Endodermal cell (in vitro differentiated cells): ENCODE data around the gene PRCD. TPM values are rescaled to one million over a fixed set of nuclear protein-coding genes. Genes with fewer than 3 reads are reported as not detected.
"Not testable (repeated sequence)": the region's sequence is repeated elsewhere in the genome, so short reads cannot be mapped to it uniquely, and the experiment has no call there.

ENCODE experiments used
- DNase-seq: peaks from one replicate; pipeline ENCODE4 v3.0.0-alpha.2; 2017
- H3K27ac ChIP-seq: 2 replicates; pipeline ENCODE4 v1.5.1; 2013; ENCODE audit warnings: mild to moderate bottlenecking, low read depth, low read length, moderate library complexity
- H3K27me3 ChIP-seq: 2 replicates; pipeline ENCODE4 v1.6.1; 2013; ENCODE audit warnings: mild to moderate bottlenecking, low read length, moderate library complexity; ENCODE audit not compliant: insufficient read depth, control insufficient read depth, poor library complexity, severe bottlenecking
- H3K36me3 ChIP-seq: 2 replicates; pipeline ENCODE4 v1.7.0; 2013; ENCODE audit warnings: mild to moderate bottlenecking, low read length, moderate library complexity; ENCODE audit not compliant: control insufficient read depth, insufficient read depth
- H3K4me1 ChIP-seq: one replicate; pipeline ENCODE4 v1.7.0; 2013; ENCODE audit warnings: low read length; ENCODE audit not compliant: control insufficient read depth, insufficient read depth
- H3K4me3 ChIP-seq: 2 replicates; pipeline ENCODE4 v1.5.1; 2013; ENCODE audit warnings: mild to moderate bottlenecking, low read length, moderate library complexity
- H3K9ac ChIP-seq: 2 replicates; pipeline ENCODE4 v1.6.1; 2013; ENCODE audit warnings: mild to moderate bottlenecking, low read length, moderate library complexity; ENCODE audit not compliant: poor library complexity, severe bottlenecking; ENCODE audit errors: extremely low read depth
- H3K9me3 ChIP-seq: 2 replicates; pipeline ENCODE4 v1.6.1; 2013; ENCODE audit warnings: mild to moderate bottlenecking, low read length, moderate library complexity; ENCODE audit not compliant: control insufficient read depth
- H3K27ac Mint-ChIP-seq: 2 replicates; pipeline ENCODE4 v1.8.0; 2020; ENCODE audit warnings: mixed read lengths
- H3K27me3 Mint-ChIP-seq: 2 replicates; pipeline ENCODE4 v1.8.0; 2021; ENCODE audit warnings: mild to moderate bottlenecking, mixed read lengths; ENCODE audit not compliant: insufficient read depth
- H3K36me3 Mint-ChIP-seq: 2 replicates; pipeline ENCODE4 v1.8.0; 2020; ENCODE audit warnings: low read depth, mixed read lengths
- H3K4me1 Mint-ChIP-seq: 2 replicates; pipeline ENCODE4 v1.8.0; 2020; ENCODE audit warnings: mixed read lengths
- H3K4me3 Mint-ChIP-seq: 2 replicates; pipeline ENCODE4 v1.8.0; 2020; ENCODE audit warnings: mild to moderate bottlenecking, moderate library complexity, mixed read lengths
- H3K9me3 Mint-ChIP-seq: 2 replicates; pipeline ENCODE4 v1.8.0; 2020; ENCODE audit warnings: mild to moderate bottlenecking, mixed read lengths
- CTCF ChIP-seq: fragments of 200-600 bp; sonication (generic); conservative IDR thresholded peaks from 2 replicates; pipeline ENCODE4 v1.5.0; 2021; ENCODE audit warnings: antibody characterized with exemption, mild to moderate bottlenecking
- WGBS, 2 experiments: methylation state at CpG; one replicate each; pipeline versions ENCODE4 v1.1.5 to v1.1.7; 2013; ENCODE audit warnings: missing lambda C conversion rate in 2 of 2, mixed read lengths in 1 of 2; ENCODE audit not compliant: insufficient coverage in 1 of 2, insufficient read length in 1 of 2; 5-methylcytosine and 5-hydroxymethylcytosine counted together
- total RNA-seq, 2 donors: library from RNA; stranded (reverse); fragmentation: NEBNext Ultra II Directional in 1 of 2; extraction: Animal tissue kit (Norgen Biotek cat#: 25700) in 1 of 2; gene quantifications; 2 replicates in 1 of 2; 3 replicates in 1 of 2; pipeline ENCODE4 v1.2.1, GENCODE V29; 2021

The PRCD gene
- total RNA-seq, 2 donors from 2014 or later = 3.2 to 4.8 TPM

- peak overlapping the region; percentile 96 for H3K4me3 ChIP-seq
- Mint-ChIP-seq H3K27ac (peak overlapping the region; percentile 92), H3K9me3 (no peaks in the 10 kb centered on the region), H3K4me1 (peaks cover 21% of the 10 kb centered on the region), H3K27me3 (no peaks in the 10 kb centered on the region), H3K36me3 (peaks cover 28% of the 10 kb centered on the region), H3K4me3 (peak overlapping the region; percentile 94)
- H3K9ac ChIP-seq = peak overlapping the region; percentile 64
- H3K4me1 ChIP-seq = peaks cover 5% of the 10 kb centered on the region
- no peak for TF ChIP-seq CTCF
- no peak overlapping the region for H3K27ac ChIP-seq
- H3K9me3 ChIP-seq = no peaks in the 10 kb centered on the region
- no peaks in the 10 kb centered on the region for H3K27me3 ChIP-seq
- H3K36me3 ChIP-seq = peaks cover 27% of the 10 kb centered on the region
- 47 to 69% methylated on average over 20 to 30 of the region's 30 CpGs for WGBS, 2 experiments
- peak; percentile 52 for DNase-seq
These were observed 17.0 kb downstream of the PRCD start for GRCh38 chr17:76556765-76557367.

- no peaks in the 10 kb centered on the region for H3K9me3 ChIP-seq
- Mint-ChIP-seq H3K36me3 (peaks cover 32% of the 10 kb centered on the region), H3K4me1 (peaks cover 21% of the 10 kb centered on the region), H3K9me3 (no peaks in the 10 kb centered on the region), H3K27me3 (no peaks in the 10 kb centered on the region), H3K4me3 (peak overlapping the region; percentile 94), H3K27ac (peak overlapping the region; percentile 99)
- peaks cover 31% of the 10 kb centered on the region for H3K36me3 ChIP-seq
- H3K4me3 ChIP-seq = peak overlapping the region; percentile 96
- no peaks in the 10 kb centered on the region for H3K27me3 ChIP-seq
- peaks cover 5% of the 10 kb centered on the region for H3K4me1 ChIP-seq
- WGBS, 2 experiments = 1 to 3% methylated on average over 24 to 55 of the region's 55 CpGs
- TF ChIP-seq CTCF = peak; percentile 85
- H3K9ac ChIP-seq = peak overlapping the region; percentile 97
- H3K27ac ChIP-seq = peak overlapping the region; percentile 80
- DNase-seq = peak; percentile 100
These were observed 17.7 kb downstream of the PRCD start for GRCh38 chr17:76557368-76558197.

DNA sequence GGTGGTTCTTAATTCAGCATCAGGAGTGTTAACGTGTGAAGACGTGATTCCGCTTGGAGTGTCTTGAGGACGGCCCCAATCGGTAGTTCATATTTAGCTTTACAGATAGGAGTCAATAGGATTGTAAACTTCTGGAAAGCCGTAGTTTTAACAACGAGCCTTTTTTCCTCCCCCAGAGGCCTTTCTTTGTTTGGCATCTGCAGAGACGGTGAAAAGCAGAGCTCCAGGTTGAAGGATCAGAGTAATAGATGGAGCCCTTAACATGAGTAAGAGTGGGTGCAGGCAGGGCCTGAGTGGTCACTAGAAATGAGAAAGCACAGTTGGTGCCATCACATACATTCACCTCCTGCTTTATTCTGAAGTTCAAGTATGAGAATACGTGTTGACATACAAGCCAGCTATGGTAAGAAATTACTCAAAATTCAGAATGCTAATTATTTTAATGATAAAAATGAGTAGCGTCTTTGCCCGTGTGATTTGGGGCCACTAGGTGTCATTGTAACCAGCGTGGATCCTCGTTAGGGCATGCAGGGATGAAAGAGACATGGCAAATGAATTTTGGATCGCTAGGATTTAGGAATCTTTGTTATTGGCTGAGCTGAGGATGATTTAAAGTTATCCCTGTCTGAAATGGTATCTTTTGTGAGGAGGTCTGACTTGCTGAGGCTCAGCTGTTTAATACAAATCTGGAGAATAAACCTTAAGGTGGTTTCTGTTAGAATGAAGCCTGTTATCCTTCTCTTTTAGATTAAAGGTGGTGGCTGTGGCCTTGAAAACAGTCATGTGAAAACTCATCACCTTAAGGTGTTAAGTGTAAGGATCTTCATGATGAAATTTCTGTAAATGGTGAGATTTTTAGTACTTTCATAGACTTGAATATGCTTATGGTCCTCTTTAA, 18.6 kb downstream of the PRCD start:
- no peaks in the 10 kb centered on the region for H3K27me3 Mint-ChIP-seq
- Histone ChIP-seq H3K9me3 (no peaks in the 10 kb centered on the region), H3K27me3 (no peaks in the 10 kb centered on the region), H3K36me3 (peaks cover 36% of the 10 kb centered on the region), H3K4me3 (peak overlapping the region; percentile 96), H3K27ac (peak overlapping the region; percentile 80), H3K4me1 (peaks cover 5% of the 10 kb centered on the region), H3K9ac (peak overlapping the region; percentile 97)
- H3K9me3 Mint-ChIP-seq = no peaks in the 10 kb centered on the region
- no peak for DNase-seq
- peaks cover 21% of the 10 kb centered on the region for H3K4me1 Mint-ChIP-seq
- 0 to 1% methylated on average over 11 to 14 of the region's 14 CpGs for WGBS, 2 experiments
- TF ChIP-seq CTCF = peak; percentile 72
- peak overlapping the region; percentile 94 for H3K4me3 Mint-ChIP-seq
- peak overlapping the region; percentile 99 for H3K27ac Mint-ChIP-seq
- H3K36me3 Mint-ChIP-seq = peaks cover 41% of the 10 kb centered on the region

GRCh38 chr17:76559460-76559859, 19.6 kb downstream of the PRCD start:
- H3K27ac ChIP-seq, H3K27me3 ChIP-seq, H3K9me3 ChIP-seq, DNase-seq, H3K9ac ChIP-seq, H3K4me1 ChIP-seq, H3K27me3 Mint-ChIP-seq, H3K9me3 Mint-ChIP-seq: not testable (repeated sequence)
- Mint-ChIP-seq H3K27ac (peak overlapping the region; percentile 99), H3K4me3 (peak overlapping the region; percentile 94), H3K4me1 (peaks cover 21% of the 10 kb centered on the region), H3K36me3 (peaks cover 44% of the 10 kb centered on the region)
- 96 to 100% methylated on average over 3 to 7 of the region's 7 CpGs for WGBS, 2 experiments
- H3K4me3 ChIP-seq = peak overlapping the region; percentile 96
- peaks cover 39% of the 10 kb centered on the region for H3K36me3 ChIP-seq
